Measurements from ENCODE around the gene C6orf163.

The C6orf163 gene

DNA sequence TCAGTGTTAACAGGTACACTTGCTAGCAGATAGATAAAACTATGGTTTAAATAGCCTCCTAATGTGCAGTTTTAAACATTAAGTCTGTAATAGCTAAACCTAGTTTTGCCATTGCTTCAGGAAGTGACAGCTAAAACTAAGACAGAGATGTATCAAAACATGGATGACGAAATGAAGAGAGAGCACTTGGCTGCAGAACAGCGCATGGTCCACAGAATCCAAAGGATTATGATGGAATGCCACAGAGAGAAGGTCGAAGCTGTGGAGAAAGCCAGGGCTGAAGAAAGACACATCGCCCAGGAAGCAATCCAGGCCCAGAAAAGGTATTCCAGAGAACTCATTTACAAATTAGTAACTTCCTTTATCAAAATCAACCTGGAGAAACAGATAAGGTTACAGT, 11.6 kb downstream of the C6orf163 start:
- in situ Hi-C loops (cut with HindIII; ENCODE audit: low sequenced_read_pairs), result no loop called here

DNA sequence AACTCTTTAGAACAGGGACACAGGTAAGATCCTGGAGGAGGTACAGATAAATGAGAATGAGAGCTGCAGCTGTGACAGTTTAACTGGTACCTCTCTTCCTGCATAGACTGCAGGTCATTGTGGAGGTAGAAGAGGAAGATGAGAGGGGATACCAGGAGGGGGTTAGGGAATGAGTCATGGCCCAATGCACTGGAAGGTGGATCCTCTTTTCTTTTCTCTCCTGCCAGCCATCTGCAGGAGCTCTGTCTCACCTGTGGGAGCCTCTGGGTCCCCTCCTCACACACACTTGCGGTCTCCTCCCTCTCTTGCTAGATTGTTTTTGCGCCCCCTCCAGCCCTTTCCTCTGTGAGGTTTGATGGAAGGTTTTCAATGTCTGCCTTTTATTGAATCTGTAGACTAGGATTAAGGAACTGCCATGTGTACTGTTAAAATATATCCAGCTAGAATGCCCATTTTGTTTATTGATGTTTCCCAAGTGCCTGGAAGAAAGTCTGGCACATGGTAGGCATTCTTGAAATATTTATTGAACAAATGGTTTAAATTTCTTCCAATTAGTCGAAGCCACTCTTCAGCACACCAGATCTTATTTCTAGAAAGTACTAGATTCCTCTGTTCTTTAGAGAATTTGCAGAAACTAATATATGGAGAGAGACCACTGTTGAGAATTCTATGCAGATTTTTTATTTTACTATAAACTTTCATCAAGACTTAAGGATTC, 13.0 kb downstream of the C6orf163 start:
- in situ Hi-C loops (cut with HindIII; ENCODE audit: low sequenced_read_pairs), result no loop called here

DNA sequence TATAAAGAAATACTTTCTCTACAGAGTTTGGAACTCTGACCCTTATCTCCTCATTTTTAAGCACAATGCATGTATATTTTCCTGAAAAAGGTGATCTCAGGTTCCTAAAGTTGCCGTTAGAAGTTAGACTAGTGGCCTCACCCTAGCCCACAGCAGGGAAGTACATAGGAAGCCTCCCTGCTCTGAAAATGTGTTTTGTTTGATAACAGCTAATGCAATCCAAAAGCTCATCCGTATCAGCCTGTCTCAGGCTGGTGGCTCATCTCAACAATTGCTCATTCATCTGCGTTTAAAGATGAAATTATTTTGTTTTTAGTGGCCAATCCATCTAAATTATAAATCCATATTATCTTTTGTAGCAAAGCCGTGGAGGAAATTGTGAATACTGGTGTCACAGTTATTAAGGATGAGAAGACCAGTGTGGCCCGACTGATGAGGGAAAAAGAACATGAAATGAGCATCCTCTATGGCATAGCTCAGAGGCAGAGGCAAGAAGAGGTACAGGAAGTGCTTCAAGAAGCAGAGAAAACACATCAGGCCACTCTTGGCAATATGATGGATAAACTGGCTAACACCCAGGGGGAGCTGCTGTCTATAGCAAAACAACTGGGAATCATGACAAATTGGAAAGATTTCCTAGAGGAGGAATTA, 20.1 kb downstream of the C6orf163 start:
- in situ Hi-C loops (cut with HindIII; ENCODE audit: low sequenced_read_pairs), result no loop called here

DNA sequence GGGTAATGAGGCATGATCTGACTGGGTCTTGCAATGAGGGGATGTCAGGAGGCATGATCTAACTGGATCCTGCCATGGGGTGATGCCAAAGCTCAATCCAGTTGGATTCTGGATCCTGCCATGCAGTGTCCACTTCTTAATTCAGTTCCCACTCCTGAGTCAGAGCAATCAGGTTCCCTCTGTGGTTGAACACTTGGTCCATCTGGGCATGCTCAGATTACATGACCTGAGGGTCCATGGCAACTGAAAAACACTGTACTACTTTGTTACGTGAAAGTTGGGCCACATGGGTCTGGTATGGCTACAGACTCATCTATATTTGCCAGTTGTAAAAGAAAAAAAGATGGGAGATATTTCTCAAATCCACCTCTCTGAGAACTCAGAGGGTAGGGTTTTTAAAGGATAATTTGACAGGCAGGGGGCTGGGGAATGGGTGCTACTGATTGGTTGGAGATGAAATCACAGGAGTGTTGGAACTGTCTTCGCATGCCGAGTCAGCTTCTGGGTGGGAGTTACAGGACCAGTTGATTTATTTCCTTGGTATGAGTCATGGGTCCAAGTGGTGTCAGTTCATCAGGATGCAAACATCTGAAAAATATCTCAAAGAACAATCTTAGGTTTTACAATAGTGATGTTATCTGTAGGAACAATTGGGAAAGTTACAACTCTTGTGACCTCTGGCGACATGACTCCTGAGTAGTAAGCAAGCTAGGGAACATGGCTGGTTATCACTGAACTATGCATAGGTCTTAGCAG, 21.6 kb downstream of the C6orf163 start:
- in situ Hi-C loops (cut with HindIII; ENCODE audit: low sequenced_read_pairs), result no loop called here

DNA sequence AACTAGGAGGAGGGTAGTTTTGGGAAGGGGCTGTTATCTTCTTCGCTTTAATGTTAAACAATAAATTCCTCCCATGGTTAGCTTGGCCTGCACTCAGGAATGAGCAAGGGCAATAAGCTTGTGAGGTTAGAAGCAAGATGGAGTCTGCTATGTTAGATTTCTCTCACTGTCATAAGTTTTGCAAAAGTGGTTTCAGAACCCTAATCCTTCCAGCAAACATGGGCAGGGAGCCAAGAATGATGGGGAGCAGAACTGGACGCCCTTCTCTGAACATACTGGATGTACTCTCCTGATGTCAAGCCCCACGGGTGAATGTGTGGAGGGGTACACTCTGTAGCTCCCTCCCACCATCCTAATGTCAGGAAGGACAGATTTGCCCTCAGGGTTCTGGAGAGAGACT, 22.3 kb downstream of the C6orf163 start:
- in situ Hi-C loops (cut with HindIII; ENCODE audit: low sequenced_read_pairs), result no loop called here

DNA sequence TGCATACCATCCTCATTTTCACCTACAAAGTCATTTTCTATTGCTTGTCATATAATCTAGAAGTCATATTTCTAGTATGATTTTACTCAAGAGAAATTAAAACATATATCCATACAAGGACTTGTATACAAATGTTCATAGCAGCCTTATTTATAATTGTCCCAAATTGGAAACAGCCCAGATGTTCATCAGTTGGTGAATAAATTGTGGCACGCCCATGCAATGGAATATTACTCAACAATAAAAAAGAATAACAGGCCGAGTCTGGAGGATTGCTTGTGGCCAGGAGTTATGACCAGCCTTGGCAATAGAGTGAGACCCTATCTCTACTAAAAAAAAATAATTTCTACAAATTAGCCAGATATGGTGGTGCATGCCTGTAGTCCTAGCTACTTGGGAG, 28.8 kb downstream of the C6orf163 start:
- in situ Hi-C loops (cut with HindIII; ENCODE audit: low sequenced_read_pairs), result no loop called here

DNA sequence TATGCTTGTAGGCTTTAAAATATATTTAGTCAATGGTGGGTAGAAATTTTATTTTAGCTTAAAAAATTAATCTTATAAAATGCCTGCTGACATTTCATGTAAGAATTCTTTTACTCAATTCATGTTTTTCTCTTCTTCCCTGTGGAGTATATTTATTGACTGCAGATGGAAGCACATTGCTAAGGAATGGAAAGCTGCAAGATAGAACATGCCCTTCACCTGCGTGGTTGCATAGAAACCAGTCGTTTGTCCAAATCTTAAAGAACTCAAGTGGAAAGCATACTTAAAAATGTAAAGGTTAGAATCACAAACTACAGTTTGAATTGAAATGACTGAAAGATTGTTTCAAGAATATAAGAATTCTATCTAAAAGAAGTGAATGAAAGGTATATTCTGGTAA, 30.7 kb downstream of the C6orf163 start:
- in situ Hi-C loops (cut with HindIII; ENCODE audit: low sequenced_read_pairs), result no loop called here

DNA sequence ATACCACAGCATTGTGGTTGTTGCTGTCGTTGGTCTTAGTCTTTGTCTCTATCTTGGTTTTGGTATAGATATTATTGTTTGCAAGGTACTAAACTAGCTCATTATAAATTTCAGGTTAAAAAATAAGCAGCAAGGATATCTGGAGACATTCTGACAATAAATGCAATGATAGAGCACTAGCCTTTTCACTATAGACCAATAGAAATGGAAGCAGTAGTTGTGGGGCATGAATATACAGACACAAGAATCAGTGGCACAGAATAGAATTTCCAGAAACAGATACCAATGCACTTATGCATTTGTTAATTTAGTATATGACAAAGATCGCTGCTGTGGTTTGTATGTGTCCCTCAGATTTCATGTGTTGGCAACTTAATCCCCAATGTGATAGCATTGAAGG, 32.0 kb downstream of the C6orf163 start:
- in situ Hi-C loops (cut with HindIII; ENCODE audit: low sequenced_read_pairs), result no loop called here

DNA sequence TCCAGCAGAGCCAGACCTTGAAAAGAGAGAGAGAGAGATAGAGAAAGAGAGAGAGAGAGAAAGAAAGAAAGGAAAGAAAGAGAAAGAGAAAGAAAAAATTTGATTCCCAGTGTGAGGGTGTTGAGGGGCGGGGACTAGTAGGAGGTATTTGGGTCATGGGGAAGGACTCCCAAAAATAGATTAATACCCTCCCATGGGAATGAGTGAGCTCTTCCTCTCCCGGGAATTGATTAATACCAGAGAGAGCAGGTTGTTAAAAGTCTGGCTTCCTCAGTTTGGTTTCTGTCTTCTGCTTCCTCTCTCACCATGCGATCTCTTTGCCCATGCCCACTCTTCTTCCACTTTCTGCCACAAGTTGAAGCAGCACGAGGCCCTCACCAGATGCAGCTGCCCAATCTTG, 34.3 kb downstream of the C6orf163 start:
- in situ Hi-C loops (cut with HindIII; ENCODE audit: low sequenced_read_pairs), result no loop called here

DNA sequence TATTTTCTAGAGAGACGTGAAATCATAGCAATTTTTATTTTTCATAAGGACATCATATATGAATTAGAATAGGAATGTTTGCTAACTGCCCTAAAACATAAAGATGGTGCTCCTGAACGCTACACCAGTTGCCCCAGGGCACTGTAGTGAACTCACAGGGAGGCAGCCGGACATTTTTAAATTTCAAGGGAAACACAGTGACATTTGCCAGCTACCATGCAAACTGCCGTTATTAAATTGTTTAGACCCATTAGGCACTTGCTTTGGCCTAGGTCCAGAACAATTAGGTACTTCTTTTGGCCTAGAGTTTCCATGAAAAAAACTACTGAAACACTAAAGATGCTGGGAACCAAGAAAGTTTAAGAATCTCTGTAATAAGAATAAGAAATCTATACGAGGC, 38.2 kb downstream of the C6orf163 start:
- in situ Hi-C loops (cut with HindIII; ENCODE audit: low sequenced_read_pairs), result no loop called here

DNA sequence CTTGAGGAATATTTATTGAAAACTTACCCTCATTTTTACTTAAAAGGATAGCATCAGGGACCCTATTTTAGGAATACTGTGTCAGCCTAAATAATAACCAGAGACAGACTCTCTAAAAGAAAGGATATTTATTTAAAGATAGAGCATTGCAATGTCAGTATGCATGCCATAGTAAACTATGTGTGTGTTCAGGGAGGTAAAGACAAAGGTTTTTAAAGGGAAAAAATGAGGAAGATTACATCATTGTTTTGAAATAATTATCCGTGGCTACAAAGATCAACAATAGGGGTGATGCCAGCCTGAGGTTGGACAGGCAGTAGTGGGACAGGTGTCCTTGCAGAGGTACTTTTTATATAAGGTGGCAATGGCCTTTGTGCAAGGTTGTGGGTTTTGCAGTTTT, 39.4 kb downstream of the C6orf163 start:
- in situ Hi-C loops (cut with HindIII; ENCODE audit: low sequenced_read_pairs), result no loop called here

DNA sequence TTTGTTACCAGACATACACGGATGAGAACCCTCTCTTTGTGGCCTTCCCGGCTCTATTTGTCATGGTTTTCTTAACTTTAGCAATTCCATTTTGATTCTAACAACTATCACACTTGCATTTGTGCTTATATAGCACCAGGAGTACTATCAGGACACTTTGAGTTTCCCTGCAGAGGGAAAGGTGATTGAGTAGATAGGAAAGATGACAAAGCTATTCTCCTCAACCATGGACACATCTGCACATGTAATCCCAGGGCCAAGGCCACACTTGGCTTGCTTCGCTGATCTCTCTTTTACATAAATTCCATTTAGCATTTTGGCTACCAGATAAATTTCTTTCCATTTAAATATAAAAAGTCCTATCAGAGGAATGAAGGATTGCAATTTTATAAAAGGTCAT, 39.8 kb downstream of the C6orf163 start:
- in situ Hi-C loops (cut with HindIII; ENCODE audit: low sequenced_read_pairs), result no loop called here

DNA sequence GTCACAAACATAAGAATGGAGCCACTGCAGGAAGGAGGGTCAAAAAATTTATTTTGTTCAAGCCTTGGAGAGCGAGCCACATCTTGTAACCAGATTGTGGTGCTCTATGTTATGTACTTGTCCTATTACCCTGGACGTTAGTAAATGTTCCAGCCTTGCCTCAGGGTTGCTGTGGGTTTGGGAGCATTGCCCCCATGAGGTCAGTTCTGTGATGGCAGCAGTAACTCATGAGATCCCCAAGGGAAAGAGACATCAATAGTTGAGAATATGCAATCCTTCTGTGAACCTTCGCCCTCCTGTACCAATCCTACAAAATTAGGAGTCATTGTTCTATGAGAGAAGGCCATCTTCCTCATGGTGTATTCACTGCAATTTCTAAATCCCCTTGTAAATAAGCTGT, 46.7 kb downstream of the C6orf163 start:
- in situ Hi-C loops (cut with HindIII; ENCODE audit: low sequenced_read_pairs), result no loop called here

DNA sequence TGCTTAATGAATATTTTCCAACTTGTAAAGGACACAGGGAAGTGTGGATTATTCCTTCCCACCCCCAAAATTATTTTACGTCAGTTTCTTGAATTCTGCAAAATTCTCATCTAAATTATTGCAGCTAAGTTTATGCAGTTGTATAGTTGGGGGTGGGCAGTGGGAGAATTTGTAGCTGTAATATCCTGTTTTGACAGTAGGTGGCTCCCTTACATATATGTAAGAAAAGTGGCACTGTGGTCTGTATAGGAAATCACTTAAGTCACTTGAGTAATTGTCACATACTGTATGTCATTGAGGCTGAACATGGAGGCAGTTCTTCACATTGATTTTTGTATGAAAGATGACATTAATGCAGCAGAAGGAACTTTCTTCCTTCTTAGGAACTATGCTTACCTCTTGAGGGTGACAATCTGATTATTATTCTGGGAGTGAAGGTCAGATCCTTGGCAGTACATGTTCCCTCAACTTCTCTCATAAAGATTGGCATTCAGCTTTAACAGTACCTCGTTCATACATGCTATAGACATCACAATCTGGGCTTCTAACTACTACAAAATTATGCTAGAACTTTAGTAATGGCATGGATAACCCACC, 48.5 kb downstream of the C6orf163 start:
- in situ Hi-C loops (cut with HindIII; ENCODE audit: low sequenced_read_pairs), result no loop called here

DNA sequence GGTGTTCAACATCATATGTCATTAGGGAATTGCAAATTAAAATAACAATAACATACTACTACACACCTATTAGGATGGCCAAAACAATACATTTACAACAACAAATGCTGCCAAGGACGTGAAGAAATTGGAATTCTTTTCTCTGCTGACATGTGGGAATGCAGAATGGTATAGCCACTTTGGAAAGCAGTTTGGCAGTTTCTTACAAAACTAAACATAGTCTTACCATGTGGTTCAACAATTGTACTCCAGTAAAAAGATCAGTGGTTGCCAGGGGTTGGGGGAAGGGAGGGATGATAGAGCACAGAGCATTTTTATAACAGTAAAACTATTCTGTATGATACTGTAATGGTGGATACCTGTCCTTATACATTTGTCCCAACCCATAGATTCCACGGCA, 50.8 kb downstream of the C6orf163 start:
- in situ Hi-C loops (cut with HindIII; ENCODE audit: low sequenced_read_pairs), result no loop called here

DNA sequence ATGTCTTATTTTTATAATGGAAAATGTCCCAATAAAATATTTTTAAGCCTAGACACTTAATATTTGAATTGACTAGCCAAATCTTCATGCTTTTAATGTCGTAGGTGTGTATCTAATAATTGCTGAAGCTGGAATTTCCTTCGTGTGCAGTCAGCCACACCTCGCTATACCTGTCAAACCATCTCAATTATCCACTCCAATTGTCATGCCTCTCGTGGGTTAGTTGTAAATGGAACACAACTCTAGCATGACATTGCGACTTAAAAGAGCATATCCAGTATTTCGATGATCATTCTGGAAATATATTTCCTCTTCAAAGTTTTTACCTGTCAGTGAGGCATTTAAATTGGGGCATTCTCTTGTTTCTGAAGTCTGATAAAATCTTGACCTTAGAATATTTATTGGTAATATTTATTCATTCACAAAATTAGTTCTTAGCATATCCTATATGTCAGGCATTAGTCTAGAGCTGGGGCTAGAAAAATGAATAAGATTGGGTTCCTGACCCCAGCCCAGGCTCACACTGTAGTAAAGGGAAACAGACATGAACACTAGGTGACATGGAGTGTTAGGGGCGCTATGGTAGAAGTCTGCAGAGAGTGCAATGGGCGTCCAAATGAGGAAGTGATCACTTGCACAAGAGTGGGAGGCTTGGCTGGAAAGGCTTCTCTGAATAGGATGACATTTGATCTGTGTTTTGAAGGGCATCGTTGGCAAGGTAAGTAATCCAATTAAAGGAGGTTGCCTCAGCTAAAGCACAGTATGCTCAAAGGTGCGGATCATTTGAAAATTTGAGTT, 52.2 kb downstream of the C6orf163 start:
- in situ Hi-C loops (cut with HindIII; ENCODE audit: low sequenced_read_pairs), result no loop called here

DNA sequence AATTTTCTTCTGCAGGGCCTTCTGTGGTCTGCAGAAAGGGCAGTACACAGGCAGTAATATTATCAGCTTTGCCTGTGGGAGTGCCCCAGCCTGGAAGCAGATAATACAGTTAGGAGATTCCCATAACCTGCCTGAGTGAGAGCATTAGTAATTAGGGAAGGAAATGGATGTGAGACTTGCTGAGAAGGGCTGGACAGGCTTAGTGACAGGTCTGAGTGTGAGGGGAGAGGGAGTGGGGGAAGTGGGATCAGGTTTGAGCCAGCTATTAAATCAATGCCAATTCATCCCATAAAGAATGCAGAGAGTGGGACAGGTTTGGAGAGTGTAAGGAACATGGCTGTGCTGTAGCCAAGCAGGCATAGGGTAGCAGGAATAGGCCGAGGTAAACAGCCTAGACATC, 53.0 kb downstream of the C6orf163 start:
- in situ Hi-C loops (cut with HindIII; ENCODE audit: low sequenced_read_pairs), result no loop called here

DNA sequence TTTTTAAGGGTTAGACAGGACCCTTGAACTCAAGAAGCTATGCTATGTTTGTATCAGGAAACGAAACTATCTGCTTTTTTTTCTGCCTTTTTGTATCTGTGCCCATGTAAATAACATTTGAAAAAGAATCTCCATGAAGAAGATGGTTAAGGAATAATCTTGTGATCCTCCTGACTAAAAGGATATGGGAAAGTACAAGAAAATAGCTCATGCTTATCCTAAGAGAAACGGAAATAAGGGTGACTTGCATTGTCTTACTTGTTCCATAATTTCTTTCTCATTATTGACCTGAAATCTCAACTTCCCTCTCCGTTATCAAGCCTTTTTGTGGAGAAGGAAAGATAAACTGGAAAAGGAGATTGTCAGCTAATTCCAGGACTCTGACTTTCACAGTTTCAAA, 57.2 kb downstream of the C6orf163 start:
- in situ Hi-C loops (cut with HindIII; ENCODE audit: low sequenced_read_pairs), result loop anchor here (5.0 kb wide), 1 partner anchor 65 kb away; no protein-coding TSS in a partner anchor

DNA sequence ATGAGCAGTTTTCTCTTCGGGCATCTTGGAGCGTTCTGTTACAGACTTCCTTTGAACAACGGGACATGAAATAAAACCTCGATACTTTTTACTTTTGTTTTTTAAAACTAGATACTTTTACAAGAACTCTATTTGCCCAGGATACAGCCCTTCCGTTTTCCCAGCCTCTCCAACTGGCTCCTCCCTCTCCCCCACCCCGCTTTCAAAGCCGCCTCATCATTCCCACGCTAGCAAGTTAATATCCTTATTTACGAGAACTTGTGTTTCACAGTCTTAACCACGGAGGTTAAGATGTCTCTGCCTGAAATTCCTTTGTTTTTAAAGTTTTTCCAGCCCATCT, 62.9 kb downstream of the C6orf163 start:
- in situ Hi-C loops (cut with HindIII; ENCODE audit: low sequenced_read_pairs), result no loop called here

DNA sequence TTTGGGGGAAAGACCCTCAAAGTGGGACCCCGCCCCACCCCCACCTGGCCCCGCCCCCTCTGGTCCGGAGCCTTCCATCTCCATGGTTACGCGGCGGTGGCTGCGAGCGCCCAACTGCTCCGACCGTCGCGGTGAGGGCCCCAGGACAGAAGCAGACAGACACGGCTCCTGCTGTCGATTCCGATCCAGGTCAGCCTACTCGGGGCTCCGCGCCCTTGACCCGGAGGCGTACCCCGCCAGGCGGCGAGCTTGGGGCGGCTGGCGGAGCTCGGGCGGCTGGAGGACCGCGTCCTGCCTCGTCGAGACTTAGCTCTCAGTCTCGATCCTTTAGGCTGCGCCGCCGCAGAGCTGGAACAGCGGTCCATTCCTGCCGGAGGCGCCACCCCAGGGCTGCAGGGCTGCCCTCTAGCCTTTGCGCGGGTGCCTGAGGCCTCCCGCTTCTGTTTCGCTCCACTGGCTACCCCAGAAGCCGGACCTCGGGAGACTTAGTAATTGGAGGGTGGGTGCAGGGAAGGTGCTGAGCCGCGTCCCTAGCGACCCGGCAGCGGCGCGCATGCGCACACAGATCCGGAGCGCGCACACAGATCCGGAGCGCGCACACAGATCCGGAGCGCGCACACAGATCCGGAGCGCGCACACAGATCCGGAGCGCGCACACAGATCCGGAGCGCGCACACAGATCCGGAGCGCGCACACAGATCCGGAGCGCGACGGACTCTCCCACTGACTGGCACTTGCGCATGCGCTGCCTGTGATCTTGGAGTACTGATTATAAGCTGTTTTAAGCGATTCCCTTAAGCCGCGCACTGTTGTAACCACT, 63.5 kb downstream of the C6orf163 start, which contains the start of gene CFAP206:
Gene CFAP206, plus strand, starts transcription at position 72 of the 820 bp plus-strand sequence. CDS start 1,868 bp downstream, outside the sequence.
- in situ Hi-C loops (cut with HindIII; ENCODE audit: low sequenced_read_pairs), result no loop called here
